Panc1 (cell line): ENCODE measurements around the gene GRAMD4. TPM values are rescaled to one million over a fixed set of nuclear protein-coding genes. Genes with fewer than 3 reads are reported as not detected.
"Not testable (repeated sequence)": the region's sequence is repeated elsewhere in the genome, so short reads cannot be mapped to it uniquely, and the experiment has no call there.

ENCODE experiments used
- ATAC-seq: fragments of 200-7000 bp; cut with Tn5 transposase; 2 replicates; pipeline ENCODE4 v1.9.1; 2020; ENCODE audit warnings: mild to moderate bottlenecking, moderate library complexity
- BruUV-seq: library from RNA; stranded (reverse); fragments of 400-500 nt; replicated peaks from 2 replicates; lab custom pipeline; 2021; lab: Mats Ljungman, UMichigan
- CTCF ChIA-PET: fragments of 300-600 bp; sonication (Branson Sonifier 250); formaldehyde crosslinking; loops from one replicate; lab custom pipeline; 2022; ENCODE audit warnings: antibody characterized with exemption; lab: Charles Lee
- POLR2A ChIA-PET: fragments of 300-600 bp; sonication (Branson Sonifier 250); formaldehyde crosslinking; loops from one replicate; lab custom pipeline; 2022; ENCODE audit warnings: antibody characterized with exemption; lab: Charles Lee
- DNase-seq: peaks from one replicate; pipeline ENCODE4 v3.0.0-alpha.2; 2010; ENCODE audit warnings: low read depth, low spot score
- H3K27ac ChIP-seq: 2 replicates; pipeline ENCODE4 v1.5.1; 2011; ENCODE audit warnings: mild to moderate bottlenecking, low read length, inconsistent platforms
- H3K27me3 ChIP-seq: fragments of 200-500 bp; sonication (Bioruptor generic); 2 replicates; pipeline ENCODE4 v1.6.0; 2014; ENCODE audit warnings: low read length, inconsistent platforms; ENCODE audit not compliant: control insufficient read depth, insufficient read depth
- H3K36me3 ChIP-seq: fragments of 200-500 bp; sonication (Bioruptor generic); 2 replicates; pipeline ENCODE4 v1.5.1; 2014; ENCODE audit warnings: inconsistent platforms, mild to moderate bottlenecking, low read length, moderate library complexity; ENCODE audit not compliant: control insufficient read depth, insufficient read depth
- H3K4me1 ChIP-seq: 2 replicates; pipeline ENCODE4 v1.5.1; 2011; ENCODE audit warnings: inconsistent platforms, mild to moderate bottlenecking, low read length, moderate library complexity; ENCODE audit not compliant: control insufficient read depth, insufficient read depth
- H3K4me3 ChIP-seq, 2 experiments: 2 replicates each; pipeline ENCODE4 v1.5.1; 2011 to 2012; ENCODE audit warnings: low read depth in 2 of 2, low read length in 2 of 2, mild to moderate bottlenecking in 2 of 2, inconsistent platforms in 1 of 2, moderate library complexity in 1 of 2
- H3K9me3 ChIP-seq: fragments of 200-500 bp; sonication (Bioruptor generic); 2 replicates; pipeline ENCODE4 v1.5.1; 2014; ENCODE audit warnings: low read depth, mild to moderate bottlenecking, inconsistent platforms, low read length, moderate library complexity; ENCODE audit not compliant: control insufficient read depth, insufficient read depth
- POLR2AphosphoS5 ChIP-seq: IDR thresholded peaks from 2 replicates; pipeline ENCODE4 v1.6.1; 2012; ENCODE audit warnings: mild to moderate bottlenecking, low read depth, low read length, moderate library complexity
- SIN3A ChIP-seq: IDR thresholded peaks from 2 replicates; pipeline ENCODE4 v1.6.1; 2012; ENCODE audit warnings: low read depth, mild to moderate bottlenecking, low read length, moderate library complexity, borderline replicate concordance; ENCODE audit not compliant: insufficient read depth
- TCF7L2 ChIP-seq: IDR thresholded peaks from 2 replicates; pipeline ENCODE4 v1.6.1; 2011; ENCODE audit warnings: mild to moderate bottlenecking, low read depth, low read length, inconsistent platforms
- in situ Hi-C: cut with HindIII; loops from 2 replicates; pipeline ENCODE4 v1.10.0; 2016; ENCODE audit warnings: low sequenced_read_pairs, low pct_unique_long_range_greater_than_20kb
- intact Hi-C: fragments of 100-400 bp; cut with micrococcal nuclease; formaldehyde crosslinking; loops from one replicate; pipeline ENCODE4 v1.10.0; 2022; ENCODE audit not compliant: unreplicated experiment
- total RNA-seq: library from RNA; stranded (reverse); gene quantifications from one replicate; pipeline ENCODE4 v1.2.1, GENCODE V29; 2021; ENCODE audit not compliant: unreplicated experiment
- TF ChIP-seq, protein P1 (sequence below), 2 experiments: IDR thresholded peaks; 2 replicates each; pipeline ENCODE4 v1.6.1; 2011 to 2012; ENCODE audit warnings: low read depth in 2 of 2, control low read depth in 1 of 2, low read length in 1 of 2, mild to moderate bottlenecking in 1 of 2, moderate library complexity in 1 of 2; ENCODE audit not compliant: insufficient read depth in 1 of 2
- TF ChIP-seq, protein P2 (sequence below): fragments of 450-650 bp; IDR thresholded peaks from 2 replicates; pipeline ENCODE4 v1.5.1; 2017; ENCODE audit warnings: mild to moderate bottlenecking

Gene GRAMD4
- total RNA-seq, 1 experiment from 2014 or later: 30.8 TPM

DNA sequence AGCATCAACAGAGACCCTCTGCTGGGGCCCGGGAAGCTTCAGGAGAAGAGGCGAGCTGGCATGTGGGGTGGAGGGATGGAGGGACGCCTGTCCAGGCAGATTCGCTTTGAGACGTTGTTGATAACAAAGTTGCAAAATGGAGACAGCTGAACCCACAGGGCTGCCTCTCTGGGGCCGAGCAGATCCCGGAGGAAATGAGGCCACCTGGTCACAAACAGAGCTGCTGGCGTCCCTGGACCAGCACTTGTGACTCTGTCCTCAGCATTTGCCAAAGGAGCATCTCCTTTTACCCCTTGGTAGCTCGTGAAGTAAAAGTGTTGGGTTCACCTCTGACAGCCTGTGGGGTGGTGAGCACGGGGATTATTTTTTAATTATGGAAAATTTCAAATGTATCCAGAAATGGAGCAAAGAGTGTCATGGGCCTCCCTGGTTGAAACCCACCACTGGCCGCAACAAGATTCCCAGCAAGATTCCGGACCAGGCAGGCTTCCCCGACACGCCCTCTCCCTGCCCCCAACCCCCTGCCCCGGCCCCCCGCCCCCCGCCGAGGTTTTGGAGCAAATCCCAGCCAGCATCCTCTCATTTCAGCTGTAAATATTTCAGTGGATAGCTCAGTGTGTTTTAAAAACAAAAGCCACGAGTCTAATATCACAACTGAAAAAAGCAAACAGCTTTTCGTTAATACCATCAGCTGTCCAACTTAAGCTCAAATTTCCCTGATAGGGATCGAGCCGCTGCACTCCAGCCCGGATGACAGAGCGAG lies 20.3 kb downstream of the GRAMD4 start:
- Histone ChIP-seq H3K27ac (no peak overlapping the region), H3K4me1 (no peaks in the 10 kb centered on the region; the same call in none of the 2 replicates), H3K9me3 (no peaks in the 10 kb centered on the region), H3K4me3 (no peak overlapping the region), H3K27me3 (no peaks in the 10 kb centered on the region), H3K36me3 (no peaks in the 10 kb centered on the region)
- ATAC-seq (no peak), DNase-seq (no peak)
- in situ Hi-C loops: no loop called here
- ChIA-PET CTCF (no interaction called here), POLR2A (interaction anchor here (0.6 kb wide), 1 partner anchor 16 kb away, joined by 8 read pairs; no protein-coding TSS in a partner anchor)
- no TSS peak for BruUV-seq
- intact Hi-C loops: no loop called here
- TF ChIP-seq, protein P1, sequence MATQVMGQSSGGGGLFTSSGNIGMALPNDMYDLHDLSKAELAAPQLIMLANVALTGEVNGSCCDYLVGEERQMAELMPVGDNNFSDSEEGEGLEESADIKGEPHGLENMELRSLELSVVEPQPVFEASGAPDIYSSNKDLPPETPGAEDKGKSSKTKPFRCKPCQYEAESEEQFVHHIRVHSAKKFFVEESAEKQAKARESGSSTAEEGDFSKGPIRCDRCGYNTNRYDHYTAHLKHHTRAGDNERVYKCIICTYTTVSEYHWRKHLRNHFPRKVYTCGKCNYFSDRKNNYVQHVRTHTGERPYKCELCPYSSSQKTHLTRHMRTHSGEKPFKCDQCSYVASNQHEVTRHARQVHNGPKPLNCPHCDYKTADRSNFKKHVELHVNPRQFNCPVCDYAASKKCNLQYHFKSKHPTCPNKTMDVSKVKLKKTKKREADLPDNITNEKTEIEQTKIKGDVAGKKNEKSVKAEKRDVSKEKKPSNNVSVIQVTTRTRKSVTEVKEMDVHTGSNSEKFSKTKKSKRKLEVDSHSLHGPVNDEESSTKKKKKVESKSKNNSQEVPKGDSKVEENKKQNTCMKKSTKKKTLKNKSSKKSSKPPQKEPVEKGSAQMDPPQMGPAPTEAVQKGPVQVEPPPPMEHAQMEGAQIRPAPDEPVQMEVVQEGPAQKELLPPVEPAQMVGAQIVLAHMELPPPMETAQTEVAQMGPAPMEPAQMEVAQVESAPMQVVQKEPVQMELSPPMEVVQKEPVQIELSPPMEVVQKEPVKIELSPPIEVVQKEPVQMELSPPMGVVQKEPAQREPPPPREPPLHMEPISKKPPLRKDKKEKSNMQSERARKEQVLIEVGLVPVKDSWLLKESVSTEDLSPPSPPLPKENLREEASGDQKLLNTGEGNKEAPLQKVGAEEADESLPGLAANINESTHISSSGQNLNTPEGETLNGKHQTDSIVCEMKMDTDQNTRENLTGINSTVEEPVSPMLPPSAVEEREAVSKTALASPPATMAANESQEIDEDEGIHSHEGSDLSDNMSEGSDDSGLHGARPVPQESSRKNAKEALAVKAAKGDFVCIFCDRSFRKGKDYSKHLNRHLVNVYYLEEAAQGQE (IDR thresholded peaks at IDR 0.05; ENCODE audit: insufficient read depth in 1 of 2, low read depth in 2 of 2, low read length in 1 of 2): no peak
- TF ChIP-seq POLR2AphosphoS5: no peak
- TF ChIP-seq, protein P2, sequence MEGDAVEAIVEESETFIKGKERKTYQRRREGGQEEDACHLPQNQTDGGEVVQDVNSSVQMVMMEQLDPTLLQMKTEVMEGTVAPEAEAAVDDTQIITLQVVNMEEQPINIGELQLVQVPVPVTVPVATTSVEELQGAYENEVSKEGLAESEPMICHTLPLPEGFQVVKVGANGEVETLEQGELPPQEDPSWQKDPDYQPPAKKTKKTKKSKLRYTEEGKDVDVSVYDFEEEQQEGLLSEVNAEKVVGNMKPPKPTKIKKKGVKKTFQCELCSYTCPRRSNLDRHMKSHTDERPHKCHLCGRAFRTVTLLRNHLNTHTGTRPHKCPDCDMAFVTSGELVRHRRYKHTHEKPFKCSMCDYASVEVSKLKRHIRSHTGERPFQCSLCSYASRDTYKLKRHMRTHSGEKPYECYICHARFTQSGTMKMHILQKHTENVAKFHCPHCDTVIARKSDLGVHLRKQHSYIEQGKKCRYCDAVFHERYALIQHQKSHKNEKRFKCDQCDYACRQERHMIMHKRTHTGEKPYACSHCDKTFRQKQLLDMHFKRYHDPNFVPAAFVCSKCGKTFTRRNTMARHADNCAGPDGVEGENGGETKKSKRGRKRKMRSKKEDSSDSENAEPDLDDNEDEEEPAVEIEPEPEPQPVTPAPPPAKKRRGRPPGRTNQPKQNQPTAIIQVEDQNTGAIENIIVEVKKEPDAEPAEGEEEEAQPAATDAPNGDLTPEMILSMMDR: no peak
- TF ChIP-seq TCF7L2: no peak
- no peak for TF ChIP-seq SIN3A

DNA sequence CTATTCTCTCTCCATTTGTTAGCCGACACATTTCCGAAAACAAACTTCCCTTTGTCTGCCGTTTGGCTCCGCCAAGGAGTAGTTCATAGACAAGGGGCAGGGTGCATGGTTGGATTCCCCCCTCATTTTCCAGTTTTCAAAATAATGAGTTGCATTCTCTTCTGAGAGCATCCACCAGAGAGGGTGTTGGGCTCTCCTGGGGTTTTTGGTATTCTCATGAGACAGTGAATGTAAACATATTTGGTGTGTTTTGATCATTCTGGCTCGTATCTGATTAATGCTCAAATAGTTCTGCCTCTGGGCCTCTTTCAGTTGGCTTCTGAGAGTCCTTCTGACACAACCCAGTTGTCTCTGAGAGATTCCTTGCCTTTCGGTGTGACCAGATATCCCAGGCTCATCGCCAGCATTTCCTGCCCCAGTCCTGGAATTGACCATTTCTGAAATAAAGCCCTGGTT lies 21.7 kb downstream of the GRAMD4 start:
- ATAC-seq: no peak
- H3K4me1 ChIP-seq: no peaks in the 10 kb centered on the region
- intact Hi-C loops (no loop called here), in situ Hi-C loops (no loop called here)
- DNase-seq: no peak
- no peaks in the 10 kb centered on the region for H3K36me3 ChIP-seq
- CTCF ChIA-PET: no interaction called here
- H3K4me3 ChIP-seq: no peak overlapping the region
- H3K27me3 ChIP-seq: no peaks in the 10 kb centered on the region
- H3K27ac ChIP-seq: no peak overlapping the region
- TF ChIP-seq, protein P2: no peak
- TF ChIP-seq SIN3A (no peak), POLR2AphosphoS5 (no peak), TCF7L2 (no peak)
- TF ChIP-seq, protein P1 (IDR thresholded peaks at IDR 0.05; ENCODE audit: insufficient read depth in 1 of 2, low read depth in 2 of 2, low read length in 1 of 2): no peak
- no TSS peak for BruUV-seq
- H3K9me3 ChIP-seq: no peaks in the 10 kb centered on the region
- POLR2A ChIA-PET: no interaction called here

DNA sequence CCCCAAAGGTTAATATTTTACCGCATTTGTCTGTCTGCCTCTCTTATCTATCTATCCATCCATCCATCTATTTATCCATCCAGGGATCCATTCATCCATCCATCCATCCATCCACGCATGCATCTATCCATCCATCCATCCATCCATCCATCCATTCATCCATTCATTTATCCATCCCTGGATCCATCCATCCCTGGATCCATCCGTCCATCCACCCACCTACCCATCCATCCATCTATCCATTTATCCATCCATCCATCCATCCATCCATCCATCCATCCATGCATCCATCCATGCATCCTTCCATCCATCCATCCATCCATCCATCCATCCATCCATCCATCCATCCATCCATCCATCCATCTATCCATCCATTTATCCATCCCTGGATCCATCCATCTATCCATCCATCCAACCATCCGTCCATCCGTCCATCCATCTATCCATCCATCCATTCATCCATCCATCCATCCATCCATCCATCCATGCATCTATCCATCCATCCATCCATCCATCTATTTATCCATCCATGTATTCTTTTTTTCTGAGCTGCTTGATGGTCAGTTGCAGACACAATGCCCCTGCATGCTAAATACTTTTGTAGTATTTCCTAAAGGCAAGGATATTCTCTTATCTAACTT lies 22.8 kb downstream of the GRAMD4 start:
- ATAC-seq, intact Hi-C loops, H3K4me3 ChIP-seq, BruUV-seq, in situ Hi-C loops, H3K4me1 ChIP-seq, H3K9me3 ChIP-seq, H3K36me3 ChIP-seq, POLR2A ChIA-PET, CTCF ChIA-PET, DNase-seq, H3K27ac ChIP-seq, H3K27me3 ChIP-seq: not testable (repeated sequence)
